Tibial nerve (tissue), 3 donors: ENCODE results near the gene ARHGAP23.

ENCODE experiments used
- CTCF ChIP-seq, 5 experiments: fragments of 200-600 bp in 3 of 5; fragments of 450-650 bp in 2 of 5; sonication (generic) in 3 of 5; IDR thresholded peaks; one replicate each; pipeline ENCODE4 v1.5.1; 2016 to 2019; ENCODE audit warnings: antibody characterized with exemption in 5 of 5, mild to moderate bottlenecking in 3 of 5, moderate library complexity in 2 of 5
- POLR2A ChIP-seq, 2 donors: fragments of 450-650 bp; IDR thresholded peaks; one replicate each; pipeline ENCODE4 v1.6.1; 2017; ENCODE audit warnings: antibody characterized with exemption in 2 of 2, mild to moderate bottlenecking in 2 of 2, moderate library complexity in 2 of 2

GRCh38 chr17:38430316-38430715 lies 2.1 kb downstream of the ARHGAP23 start:
- TF ChIP-seq CTCF (IDR thresholded peaks at IDR 0.05): no peak
- TF ChIP-seq POLR2A (IDR thresholded peaks at IDR 0.05): no peak
